Measurements from ENCODE around the gene PRR22.
A peak's percentile ranks its signal among the peaks of the same experiment; 100 is the strongest.

The PRR22 gene

DNA sequence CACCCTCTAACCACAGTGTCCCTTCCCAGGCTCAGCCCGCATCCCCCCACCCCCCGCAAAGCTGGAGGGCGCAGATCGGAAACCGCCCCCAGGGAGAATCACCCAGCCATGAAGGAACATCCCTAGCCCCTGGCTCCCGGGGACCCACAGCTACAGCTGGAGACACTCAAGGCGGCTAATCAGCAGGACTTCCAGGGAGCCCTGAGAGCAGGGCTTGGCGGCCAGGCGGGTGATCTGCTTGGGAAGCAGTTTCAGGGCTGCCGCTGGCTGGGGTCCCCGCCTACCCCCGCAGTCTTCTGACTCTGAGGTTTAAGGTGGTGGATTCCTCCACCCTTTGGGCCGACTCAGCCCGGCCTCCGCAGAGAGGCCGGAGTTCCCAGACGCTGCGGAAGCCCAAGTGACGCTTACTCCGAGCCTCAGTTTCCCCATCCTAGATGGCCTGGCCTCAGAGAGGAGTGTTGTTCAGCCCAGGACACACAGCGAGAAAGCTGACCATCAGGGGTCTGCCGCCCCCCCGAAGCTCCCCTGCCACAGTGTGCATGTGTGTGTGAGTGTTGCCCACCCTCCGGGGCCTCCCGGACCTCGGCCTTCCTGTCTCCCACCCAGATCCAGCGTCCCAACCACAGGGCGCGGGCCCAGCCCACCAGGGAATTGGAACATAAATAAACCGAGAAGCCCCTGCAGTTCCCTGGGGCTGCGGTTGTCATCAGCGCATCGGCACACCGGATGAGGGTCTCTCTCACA is 45.2 kb upstream of the PRR22 start:
- Histone ChIP-seq H3K9ac (ENCODE audit: low read depth, low read length, poor library complexity) (peak overlapping the region; percentile 60), H3K14ac (ENCODE audit: low read length) (no peak overlapping the region), H3K18ac (ENCODE audit: low read length) (peak overlapping the region; percentile 99), H2BK120ac (ENCODE audit: low read depth, low read length) (no peak overlapping the region), H2AK5ac (ENCODE audit: low read depth, low read length) (peak overlapping the region; percentile 86), H4K91ac (ENCODE audit: low read depth, low read length, poor library complexity) (no peak overlapping the region), H3K4me1 (ENCODE audit: control insufficient read depth in 2 of 2, insufficient read depth in 1 of 2, low read depth in 1 of 2, low read length in 2 of 2) (peaks cover 0 to 24% of the 10 kb centered on the region in 2 donors), H3K23ac (ENCODE audit: low read depth, low read length, poor library complexity) (no peak overlapping the region), H3K27me3 (ENCODE audit: control insufficient read depth in 3 of 3, insufficient read depth in 3 of 3, low read depth in 1 of 3, low read length in 3 of 3) (peaks cover 0 to 5% (median 0%) of the 10 kb centered on the region in 3 experiments), H3K9me3 (replicated peaks in 1 of 2; ENCODE audit: control insufficient read depth in 2 of 2, insufficient read depth in 1 of 2, low read depth in 1 of 2, low read length in 2 of 2) (peaks cover 0 to 3% of the 10 kb centered on the region in 2 donors), H2BK5ac (ENCODE audit: low read length) (no peak overlapping the region), H4K8ac (ENCODE audit: low read depth, low read length) (peak overlapping the region; percentile 17), H3K4me3 (ENCODE audit: low read length in 2 of 2) (no peak overlapping the region), H3K4me2 (ENCODE audit: insufficient read depth, low read length, poor library complexity, severe bottlenecking) (peak overlapping the region; percentile 96), H2BK15ac (ENCODE audit: low read length) (peak overlapping the region; percentile 8), H2BK12ac (ENCODE audit: low read length) (peak overlapping the region; percentile 24), H3K36me3 (replicated peaks in 1 of 2; ENCODE audit: control insufficient read depth in 2 of 2, insufficient read depth in 2 of 2, low read length in 2 of 2) (no peaks in the 10 kb centered on the region), H2AFZ (ENCODE audit: low read length) (no peak overlapping the region), H3K27ac (replicated peaks; ENCODE audit: low read length) (no peak overlapping the region), H3K4ac (ENCODE audit: low read length) (peak overlapping the region; percentile 76), H3K79me1 (ENCODE audit: low read depth, low read length) (peaks cover 3% of the 10 kb centered on the region)
- DNase-seq (ENCODE audit: low spot score): no peak
- no CpG with 5 or more reads among the region's 34 CpGs for WGBS, 2 donors (ENCODE audit: extremely low coverage in 2 of 2, insufficient read length in 2 of 2, insufficient replicate concordance in 1 of 2)

DNA sequence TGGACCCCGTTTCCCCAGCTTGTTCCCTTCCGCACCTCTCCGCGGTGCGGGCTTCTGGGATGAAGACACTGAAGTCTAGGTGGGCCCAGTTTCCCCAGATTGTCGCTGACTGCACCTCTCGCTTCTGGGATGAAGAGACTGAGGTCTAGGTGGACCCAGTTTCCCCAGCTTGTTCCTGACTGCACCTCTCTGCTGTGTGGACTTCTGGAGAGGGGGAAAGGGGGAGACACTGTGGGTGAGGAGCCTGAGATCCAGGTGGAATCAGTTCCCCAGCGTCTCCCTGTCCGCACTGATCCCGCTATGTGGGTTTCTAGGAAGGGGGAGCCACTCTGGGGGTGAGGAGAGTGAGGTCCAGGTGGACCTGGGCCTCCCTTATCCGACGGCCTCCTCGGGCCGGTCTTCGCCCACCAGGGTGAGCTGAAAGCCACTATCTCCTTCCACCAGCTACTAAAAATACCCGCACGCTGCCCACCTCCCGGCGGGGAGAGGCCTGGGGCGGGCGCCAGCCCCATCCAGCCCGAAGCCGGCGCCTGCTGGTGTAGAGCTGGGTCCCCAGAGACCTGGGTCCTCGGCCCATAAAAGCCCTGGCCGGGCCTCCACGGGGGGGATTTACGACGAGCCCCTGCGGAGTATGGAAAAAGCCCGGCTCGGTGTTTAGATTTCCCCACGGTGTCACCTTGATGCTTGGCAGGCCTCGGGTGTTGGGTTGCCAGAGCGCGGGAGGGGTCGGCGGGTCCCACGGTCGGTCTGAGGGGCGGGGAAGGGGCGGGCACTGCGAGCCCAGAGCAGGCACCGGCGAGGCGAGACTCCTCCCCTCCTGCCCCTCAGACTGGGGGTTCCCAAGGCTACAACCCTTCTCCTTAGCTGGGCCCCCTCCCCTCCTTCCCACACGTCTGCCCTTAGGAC is 44.4 kb upstream of the PRR22 start:
- Histone ChIP-seq H3K14ac (ENCODE audit: low read length) (peak overlapping the region; percentile 89), H3K4me3 (ENCODE audit: low read length in 2 of 2) (peak overlapping the region; percentile 52 to 94)
- peak; percentile 56 for DNase-seq (ENCODE audit: low spot score)

DNA sequence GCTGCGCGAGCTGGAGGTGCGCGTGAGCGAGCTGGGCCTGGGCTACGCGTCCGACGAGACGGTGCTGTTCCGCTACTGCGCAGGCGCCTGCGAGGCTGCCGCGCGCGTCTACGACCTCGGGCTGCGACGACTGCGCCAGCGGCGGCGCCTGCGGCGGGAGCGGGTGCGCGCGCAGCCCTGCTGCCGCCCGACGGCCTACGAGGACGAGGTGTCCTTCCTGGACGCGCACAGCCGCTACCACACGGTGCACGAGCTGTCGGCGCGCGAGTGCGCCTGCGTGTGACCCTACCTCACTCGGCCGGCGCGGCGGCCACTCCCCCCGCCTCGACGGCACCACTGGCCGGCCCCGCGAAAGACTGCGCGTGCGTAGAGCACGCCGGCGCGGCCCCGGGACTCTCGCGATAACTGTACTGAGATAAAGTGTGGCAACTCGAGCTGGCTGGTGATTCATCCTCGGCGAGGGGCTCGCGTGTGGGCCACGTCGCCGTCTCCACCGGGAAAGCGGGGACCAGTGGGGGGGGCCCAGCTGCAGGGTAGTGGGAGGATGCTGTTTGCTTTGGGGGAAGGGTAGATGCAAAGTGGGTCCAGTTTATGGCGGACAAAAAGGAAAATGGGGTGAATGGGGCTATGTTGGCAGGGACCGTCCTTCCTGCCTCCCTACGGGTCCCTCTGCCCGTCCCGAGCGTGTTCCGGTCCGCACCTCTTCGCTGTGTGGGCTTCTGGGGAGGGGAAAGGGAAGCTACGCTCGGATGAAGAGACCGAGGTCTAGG is 43.5 kb upstream of the PRR22 start:
- H2BK15ac ChIP-seq (ENCODE audit: low read length): peak overlapping the region; percentile 91
- peak overlapping the region; percentile 98 for H3K4ac ChIP-seq (ENCODE audit: low read length)
- peaks cover 0 to 24% of the 10 kb centered on the region in 2 donors for H3K4me1 ChIP-seq (ENCODE audit: control insufficient read depth in 2 of 2, insufficient read depth in 1 of 2, low read depth in 1 of 2, low read length in 2 of 2)
- H4K8ac ChIP-seq (ENCODE audit: low read depth, low read length): peak overlapping the region; percentile 98
- peak; percentile 96 for DNase-seq (ENCODE audit: low spot score)
- peaks cover 3% of the 10 kb centered on the region for H3K79me1 ChIP-seq (ENCODE audit: low read depth, low read length)
- peak overlapping the region; percentile 95 for H4K91ac ChIP-seq (ENCODE audit: low read depth, low read length, poor library complexity)
- WGBS, 2 donors (ENCODE audit: extremely low coverage in 2 of 2, insufficient read length in 2 of 2, insufficient replicate concordance in 1 of 2): no CpG with 5 or more reads among the region's 91 CpGs
- peak overlapping the region; percentile 99 for H3K9ac ChIP-seq (ENCODE audit: low read depth, low read length, poor library complexity)
- H3K36me3 ChIP-seq (replicated peaks in 1 of 2; ENCODE audit: control insufficient read depth in 2 of 2, insufficient read depth in 2 of 2, low read length in 2 of 2): no peaks in the 10 kb centered on the region
- H3K4me3 ChIP-seq (ENCODE audit: low read length in 2 of 2): peak overlapping the region; percentile 52 to 94
- H3K27me3 ChIP-seq (ENCODE audit: control insufficient read depth in 3 of 3, insufficient read depth in 3 of 3, low read depth in 1 of 3, low read length in 3 of 3): peaks cover 0 to 5% (median 0%) of the 10 kb centered on the region in 3 experiments
- H2BK5ac ChIP-seq (ENCODE audit: low read length): peak overlapping the region; percentile 66
- peak overlapping the region; percentile 80 for H2AFZ ChIP-seq (ENCODE audit: low read length)
- peak overlapping the region; percentile 100 for H2AK5ac ChIP-seq (ENCODE audit: low read depth, low read length)
- H3K4me2 ChIP-seq (ENCODE audit: insufficient read depth, low read length, poor library complexity, severe bottlenecking): peak overlapping the region; percentile 96
- H2BK120ac ChIP-seq (ENCODE audit: low read depth, low read length): peak overlapping the region; percentile 72
- peak overlapping the region; percentile 89 for H3K14ac ChIP-seq (ENCODE audit: low read length)
- peak overlapping the region; percentile 22 for H2BK12ac ChIP-seq (ENCODE audit: low read length)
- peak overlapping the region; percentile 100 for H3K23ac ChIP-seq (ENCODE audit: low read depth, low read length, poor library complexity)
- peak overlapping the region; percentile 96 for H3K27ac ChIP-seq (replicated peaks; ENCODE audit: low read length)
- H3K9me3 ChIP-seq (replicated peaks in 1 of 2; ENCODE audit: control insufficient read depth in 2 of 2, insufficient read depth in 1 of 2, low read depth in 1 of 2, low read length in 2 of 2): peaks cover 0 to 3% of the 10 kb centered on the region in 2 donors
- H3K18ac ChIP-seq (ENCODE audit: low read length): peak overlapping the region; percentile 99

More for the DNA sequence above, 44.4 kb upstream of the PRR22 start:
- Histone ChIP-seq H3K27ac (replicated peaks; ENCODE audit: low read length) (peak overlapping the region; percentile 96), H3K9me3 (replicated peaks in 1 of 2; ENCODE audit: control insufficient read depth in 2 of 2, insufficient read depth in 1 of 2, low read depth in 1 of 2, low read length in 2 of 2) (peaks cover 0 to 3% of the 10 kb centered on the region in 2 donors), H2BK120ac (ENCODE audit: low read depth, low read length) (no peak overlapping the region), H4K8ac (ENCODE audit: low read depth, low read length) (peak overlapping the region; percentile 82), H3K4ac (ENCODE audit: low read length) (peak overlapping the region; percentile 98), H2AFZ (ENCODE audit: low read length) (peak overlapping the region; percentile 80), H2BK12ac (ENCODE audit: low read length) (peak overlapping the region; percentile 22), H3K27me3 (ENCODE audit: control insufficient read depth in 3 of 3, insufficient read depth in 3 of 3, low read depth in 1 of 3, low read length in 3 of 3) (peaks cover 0 to 5% (median 0%) of the 10 kb centered on the region in 3 experiments), H2BK15ac (ENCODE audit: low read length) (peak overlapping the region; percentile 91), H3K36me3 (replicated peaks in 1 of 2; ENCODE audit: control insufficient read depth in 2 of 2, insufficient read depth in 2 of 2, low read length in 2 of 2) (no peaks in the 10 kb centered on the region), H3K79me1 (ENCODE audit: low read depth, low read length) (peaks cover 3% of the 10 kb centered on the region), H3K9ac (ENCODE audit: low read depth, low read length, poor library complexity) (peak overlapping the region; percentile 99), H2AK5ac (ENCODE audit: low read depth, low read length) (peak overlapping the region; percentile 100), H3K4me1 (ENCODE audit: control insufficient read depth in 2 of 2, insufficient read depth in 1 of 2, low read depth in 1 of 2, low read length in 2 of 2) (peaks cover 0 to 24% of the 10 kb centered on the region in 2 donors), H4K91ac (ENCODE audit: low read depth, low read length, poor library complexity) (peak overlapping the region; percentile 95), H3K4me2 (ENCODE audit: insufficient read depth, low read length, poor library complexity, severe bottlenecking) (peak overlapping the region; percentile 96), H2BK5ac (ENCODE audit: low read length) (peak overlapping the region; percentile 66), H3K23ac (ENCODE audit: low read depth, low read length, poor library complexity) (peak overlapping the region; percentile 100), H3K18ac (ENCODE audit: low read length) (peak overlapping the region; percentile 99)
- WGBS, 2 donors (ENCODE audit: extremely low coverage in 2 of 2, insufficient read length in 2 of 2, insufficient replicate concordance in 1 of 2): no CpG with 5 or more reads among the region's 47 CpGs
